Measurements from ENCODE around the gene SGCG. TPM values are rescaled to one million over a fixed set of nuclear protein-coding genes. Genes with fewer than 3 reads are reported as not detected.

The SGCG gene
- total and polyA plus RNA-seq, 9 donors: 0.15 to 2.6 (median 1.1) TPM; not detected in 5

- no peak for DNase-seq
- intact Hi-C loops (cut with DNase I): no loop called here
- no peak overlapping the region for H3K27ac ChIP-seq
- WGBS, 3 donors: 61 to 98% (median 94%) methylated on average over 2 of the region's 2 CpGs
- no peaks in the 10 kb centered on the region for H3K4me1 ChIP-seq (ENCODE audit: insufficient read depth)
- no peaks in the 10 kb centered on the region for H3K36me3 ChIP-seq
- TF ChIP-seq, protein P1, sequence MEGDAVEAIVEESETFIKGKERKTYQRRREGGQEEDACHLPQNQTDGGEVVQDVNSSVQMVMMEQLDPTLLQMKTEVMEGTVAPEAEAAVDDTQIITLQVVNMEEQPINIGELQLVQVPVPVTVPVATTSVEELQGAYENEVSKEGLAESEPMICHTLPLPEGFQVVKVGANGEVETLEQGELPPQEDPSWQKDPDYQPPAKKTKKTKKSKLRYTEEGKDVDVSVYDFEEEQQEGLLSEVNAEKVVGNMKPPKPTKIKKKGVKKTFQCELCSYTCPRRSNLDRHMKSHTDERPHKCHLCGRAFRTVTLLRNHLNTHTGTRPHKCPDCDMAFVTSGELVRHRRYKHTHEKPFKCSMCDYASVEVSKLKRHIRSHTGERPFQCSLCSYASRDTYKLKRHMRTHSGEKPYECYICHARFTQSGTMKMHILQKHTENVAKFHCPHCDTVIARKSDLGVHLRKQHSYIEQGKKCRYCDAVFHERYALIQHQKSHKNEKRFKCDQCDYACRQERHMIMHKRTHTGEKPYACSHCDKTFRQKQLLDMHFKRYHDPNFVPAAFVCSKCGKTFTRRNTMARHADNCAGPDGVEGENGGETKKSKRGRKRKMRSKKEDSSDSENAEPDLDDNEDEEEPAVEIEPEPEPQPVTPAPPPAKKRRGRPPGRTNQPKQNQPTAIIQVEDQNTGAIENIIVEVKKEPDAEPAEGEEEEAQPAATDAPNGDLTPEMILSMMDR (IDR thresholded peaks at IDR 0.05): no peak
- TF ChIP-seq EP300 (IDR thresholded peaks at IDR 0.05) (no peak), POLR2A (IDR thresholded peaks at IDR 0.05) (no peak)
- H3K9me3 ChIP-seq: peaks cover 0 to 4% of the 10 kb centered on the region in 2 donors
- H3K27me3 ChIP-seq: no peaks in the 10 kb centered on the region
- H3K4me3 ChIP-seq: no peak overlapping the region
Measured at GRCh38 chr13:23144431-23144830, 36.3 kb upstream of the SGCG start.

DNA sequence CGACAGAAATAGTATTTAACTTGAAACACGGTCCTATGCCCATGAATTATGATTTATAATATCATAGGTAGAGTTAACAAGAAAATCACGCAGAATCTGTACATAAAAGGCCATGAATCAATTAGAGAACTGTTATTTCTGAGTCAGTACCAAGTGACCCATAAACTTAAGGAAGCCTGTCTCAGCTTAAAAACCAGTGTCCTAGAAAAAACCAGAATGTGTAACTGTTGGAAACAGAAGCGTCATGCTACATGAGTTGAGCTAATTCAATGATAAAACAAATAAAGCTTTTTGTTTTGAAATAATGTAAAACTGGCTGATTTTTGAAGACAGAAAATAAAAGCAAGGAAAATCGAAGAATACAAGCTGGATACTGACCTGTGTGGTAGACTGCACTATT is 34.8 kb upstream of the SGCG start:
- H3K27ac ChIP-seq: no peak overlapping the region
- DNase-seq: no peak
- TF ChIP-seq, protein P1 (IDR thresholded peaks at IDR 0.05): no peak
- no peak for TF ChIP-seq POLR2A (IDR thresholded peaks at IDR 0.05)
- TF ChIP-seq EP300 (IDR thresholded peaks at IDR 0.05): no peak
- peaks cover 0 to 4% of the 10 kb centered on the region in 2 donors for H3K9me3 ChIP-seq
- H3K4me1 ChIP-seq (ENCODE audit: insufficient read depth): no peaks in the 10 kb centered on the region
- H3K36me3 ChIP-seq: no peaks in the 10 kb centered on the region
- H3K4me3 ChIP-seq: no peak overlapping the region
- H3K27me3 ChIP-seq: no peaks in the 10 kb centered on the region
- intact Hi-C loops (cut with DNase I): no loop called here
- WGBS, 3 donors: 84 to 86% (median 84%) methylated on average over 5 of the region's 5 CpGs

DNA sequence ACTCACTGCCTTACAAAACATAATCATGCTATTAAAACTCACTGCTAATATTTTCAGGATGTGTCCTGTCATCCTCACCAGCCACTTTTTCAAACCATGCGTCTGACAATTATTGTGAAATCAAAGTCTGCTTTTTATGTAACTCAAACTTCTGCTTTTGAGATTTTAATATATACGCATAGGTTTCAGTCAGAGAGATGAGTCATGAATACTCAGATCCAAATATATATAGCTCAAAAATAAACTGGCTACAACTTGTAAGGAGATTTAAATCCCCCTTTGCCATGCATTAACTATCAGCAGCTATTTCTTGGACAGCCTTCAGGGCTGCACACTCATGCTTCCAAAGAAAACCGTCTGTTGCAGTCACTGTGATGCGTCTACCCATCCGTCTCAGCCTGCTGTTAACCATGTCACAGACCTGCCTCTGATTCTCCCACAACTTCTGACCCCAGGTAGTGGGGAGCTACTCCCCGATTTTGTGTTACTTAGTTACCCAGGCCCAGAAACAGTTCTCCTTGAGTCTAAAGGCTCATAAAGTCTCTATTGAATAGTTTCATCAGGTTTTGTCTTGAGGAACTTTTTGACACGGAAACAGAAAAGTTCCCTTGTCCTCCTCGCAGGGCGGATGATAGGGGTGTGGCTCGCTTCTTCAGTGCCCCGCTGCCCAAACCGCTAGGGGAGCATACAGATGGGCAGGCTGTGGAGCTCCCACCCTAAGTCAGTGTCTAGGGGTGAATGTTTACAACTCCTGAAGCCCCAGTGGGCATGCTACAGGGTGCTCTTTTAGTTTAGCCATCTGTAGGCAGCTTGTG is 33.8 kb upstream of the SGCG start:
- no peaks in the 10 kb centered on the region for H3K36me3 ChIP-seq
- TF ChIP-seq EP300 (IDR thresholded peaks at IDR 0.05) (no peak), POLR2A (IDR thresholded peaks at IDR 0.05) (no peak)
- TF ChIP-seq, protein P1 (IDR thresholded peaks at IDR 0.05): no peak

GRCh38 chr13:23147827-23148226 is 33.0 kb upstream of the SGCG start:
- H3K9me3 ChIP-seq: no peaks in the 10 kb centered on the region
- TF ChIP-seq POLR2A (IDR thresholded peaks at IDR 0.05) (no peak), EP300 (IDR thresholded peaks at IDR 0.05) (no peak)
- TF ChIP-seq, protein P1 (IDR thresholded peaks at IDR 0.05): no peak
- no peak overlapping the region for H3K4me3 ChIP-seq
- no peaks in the 10 kb centered on the region for H3K4me1 ChIP-seq (ENCODE audit: insufficient read depth)
- WGBS, 3 donors: 77 to 83% (median 79%) methylated on average over 10 of the region's 10 CpGs
- H3K27me3 ChIP-seq: no peaks in the 10 kb centered on the region
- no peaks in the 10 kb centered on the region for H3K36me3 ChIP-seq
- intact Hi-C loops (cut with DNase I): no loop called here
- no peak overlapping the region for H3K27ac ChIP-seq
- no peak for DNase-seq

More for the DNA sequence above, 33.8 kb upstream of the SGCG start:
- no peak overlapping the region for H3K4me3 ChIP-seq
- DNase-seq: no peak
- H3K4me1 ChIP-seq (ENCODE audit: insufficient read depth): no peaks in the 10 kb centered on the region
- 60 to 67% (median 63%) methylated on average over 12 of the region's 12 CpGs for whole genome bisulfite sequencing, 3 donors
- intact Hi-C loops (cut with DNase I): no loop called here
- no peak overlapping the region for H3K27ac ChIP-seq
- no peaks in the 10 kb centered on the region for H3K27me3 ChIP-seq
- peaks cover 0 to under 1% of the 10 kb centered on the region in 2 donors for H3K9me3 ChIP-seq
